Peyer's patch (tissue), 4 donors: ENCODE data around the gene SEPTIN10.

Experiments used
- CTCF ChIP-seq, 6 experiments: fragments of 450-650 bp in 4 of 6; fragments of 200-600 bp in 2 of 6; sonication (generic) in 1 of 6; IDR thresholded peaks; one replicate each; pipeline ENCODE4 v1.5.1; 2017 to 2019; ENCODE audit warnings: antibody characterized with exemption in 6 of 6, mild to moderate bottlenecking in 3 of 6, moderate library complexity in 1 of 6
- POLR2A ChIP-seq, 2 donors: fragments of 450-650 bp; IDR thresholded peaks; one replicate each; pipeline ENCODE4 v1.5.1; 2017; ENCODE audit warnings: antibody characterized with exemption in 2 of 2, mild to moderate bottlenecking in 2 of 2, moderate library complexity in 2 of 2

DNA sequence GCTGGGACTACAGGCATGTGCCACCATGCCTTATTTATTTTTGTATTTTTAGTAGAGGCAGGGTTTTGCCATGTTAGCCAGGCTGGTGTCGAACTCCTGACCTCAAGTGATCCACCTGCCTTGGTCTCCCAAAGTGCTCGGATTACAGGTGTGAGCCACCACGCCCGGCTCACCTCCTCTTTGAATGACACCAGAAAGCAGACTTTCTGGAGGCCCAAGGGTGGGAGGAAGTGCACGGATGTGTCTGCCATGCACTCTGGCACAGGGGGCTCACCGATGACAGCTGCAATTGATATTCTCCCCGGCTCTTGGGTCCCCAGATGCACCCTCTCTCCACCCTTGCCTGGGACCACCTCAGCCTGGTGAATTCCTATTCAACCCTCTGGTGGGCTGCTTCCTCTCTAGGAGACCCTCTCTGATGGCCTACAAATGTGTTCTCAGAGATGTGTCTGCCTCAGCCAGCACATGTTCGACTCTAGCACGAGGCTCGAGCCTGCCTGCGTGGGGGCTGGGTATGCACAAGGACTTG is 87.3 kb downstream of the SEPTIN10 start:
- no peak for TF ChIP-seq CTCF (IDR thresholded peaks at IDR 0.05)
- TF ChIP-seq POLR2A (IDR thresholded peaks at IDR 0.05), result no peak
